ENCODE results near the gene NKD1. TPM values are rescaled to one million over a fixed set of nuclear protein-coding genes. Genes with fewer than 3 reads are reported as not detected.

Gene NKD1
- total and polyA plus RNA-seq, 4 donors: 2.3 to 14.1 (median 8.0) TPM

DNA sequence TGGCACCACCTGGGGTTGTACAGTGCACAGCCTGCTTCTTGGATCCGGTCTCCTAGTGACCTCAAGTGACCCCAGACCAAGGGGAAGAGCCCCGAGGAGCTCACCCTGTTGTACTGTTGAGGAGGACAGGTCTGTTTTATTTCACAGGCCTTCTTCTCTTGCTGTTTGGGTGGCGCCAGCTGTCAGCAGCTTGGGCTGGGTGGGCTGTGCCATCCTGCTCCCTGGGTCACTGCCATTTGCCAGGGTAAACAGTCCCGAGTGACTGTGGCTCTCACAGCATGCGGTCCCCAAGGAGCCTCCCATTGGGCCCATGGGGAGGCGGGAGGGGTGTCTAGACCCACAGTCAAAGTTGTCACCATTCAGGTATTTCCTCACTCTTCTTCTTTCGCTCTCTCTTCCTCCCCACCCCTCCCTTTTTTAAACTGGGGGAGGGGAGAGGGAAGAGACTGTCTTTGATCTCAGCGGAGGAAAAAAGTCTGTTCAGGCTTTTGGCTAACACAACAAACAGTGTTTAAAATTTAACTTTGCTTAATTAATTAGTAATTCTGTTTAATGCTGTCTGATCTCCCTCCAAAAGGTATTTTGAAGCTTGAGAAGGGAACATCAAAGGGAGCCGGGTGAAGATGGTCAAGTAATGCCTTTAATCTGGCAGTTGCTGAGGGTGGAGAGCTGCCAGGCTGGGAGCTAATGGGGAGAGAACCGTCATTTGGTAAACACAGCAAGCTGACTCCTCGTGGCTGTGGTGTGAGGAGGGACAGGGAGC is 68.9 kb downstream of the NKD1 start:
- H3K4me1 ChIP-seq (ENCODE audit: control insufficient read depth in 5 of 5, insufficient read depth in 5 of 5, low read length in 5 of 5): peaks cover 0 to 69% (median 47%) of the 10 kb centered on the region in 5 donors
- H3K27ac ChIP-seq (ENCODE audit: low read depth in 1 of 2, low read length in 1 of 2): no peak overlapping the region
- DNase-seq (peak; percentile 91 to 97 (median 97)), ATAC-seq (ENCODE audit: insufficient read depth, low FRiP score) (no peak)
- H3K36me3 ChIP-seq (ENCODE audit: control insufficient read depth in 4 of 4, insufficient read depth in 4 of 4, low read length in 4 of 4): peaks cover 0 to 35% (median 11%) of the 10 kb centered on the region in 4 donors
- 61 to 73% methylated on average over 11 of the region's 11 CpGs for WGBS, 2 donors
- no peak overlapping the region for H3K4me3 ChIP-seq
- H3K27me3 ChIP-seq (ENCODE audit: control insufficient read depth in 3 of 3, insufficient read depth in 3 of 3, low read length in 2 of 3): no peaks in the 10 kb centered on the region
- no peaks in the 10 kb centered on the region for H3K9me3 ChIP-seq (ENCODE audit: control insufficient read depth in 4 of 4, insufficient read depth in 3 of 4, low read length in 3 of 4)
- TF ChIP-seq, protein P1, sequence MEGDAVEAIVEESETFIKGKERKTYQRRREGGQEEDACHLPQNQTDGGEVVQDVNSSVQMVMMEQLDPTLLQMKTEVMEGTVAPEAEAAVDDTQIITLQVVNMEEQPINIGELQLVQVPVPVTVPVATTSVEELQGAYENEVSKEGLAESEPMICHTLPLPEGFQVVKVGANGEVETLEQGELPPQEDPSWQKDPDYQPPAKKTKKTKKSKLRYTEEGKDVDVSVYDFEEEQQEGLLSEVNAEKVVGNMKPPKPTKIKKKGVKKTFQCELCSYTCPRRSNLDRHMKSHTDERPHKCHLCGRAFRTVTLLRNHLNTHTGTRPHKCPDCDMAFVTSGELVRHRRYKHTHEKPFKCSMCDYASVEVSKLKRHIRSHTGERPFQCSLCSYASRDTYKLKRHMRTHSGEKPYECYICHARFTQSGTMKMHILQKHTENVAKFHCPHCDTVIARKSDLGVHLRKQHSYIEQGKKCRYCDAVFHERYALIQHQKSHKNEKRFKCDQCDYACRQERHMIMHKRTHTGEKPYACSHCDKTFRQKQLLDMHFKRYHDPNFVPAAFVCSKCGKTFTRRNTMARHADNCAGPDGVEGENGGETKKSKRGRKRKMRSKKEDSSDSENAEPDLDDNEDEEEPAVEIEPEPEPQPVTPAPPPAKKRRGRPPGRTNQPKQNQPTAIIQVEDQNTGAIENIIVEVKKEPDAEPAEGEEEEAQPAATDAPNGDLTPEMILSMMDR (IDR thresholded peaks at IDR 0.05; ENCODE audit: control extremely low read depth, extremely low read depth): no peak
- H3K9ac ChIP-seq (ENCODE audit: insufficient read depth in 1 of 2, low read length in 2 of 2): no peak overlapping the region

- Histone ChIP-seq H3K36me3 (ENCODE audit: control insufficient read depth in 4 of 4, insufficient read depth in 4 of 4, low read length in 4 of 4) (peaks cover 0 to 36% (median 11%) of the 10 kb centered on the region in 4 donors), H3K4me1 (ENCODE audit: control insufficient read depth in 5 of 5, insufficient read depth in 5 of 5, low read length in 5 of 5) (peaks cover 0 to 63% (median 40%) of the 10 kb centered on the region in 5 donors), H3K9me3 (ENCODE audit: control insufficient read depth in 4 of 4, insufficient read depth in 3 of 4, low read length in 3 of 4) (no peaks in the 10 kb centered on the region), H3K27ac (ENCODE audit: low read depth in 1 of 2, low read length in 1 of 2) (no peak overlapping the region), H3K4me3 (no peak overlapping the region), H3K27me3 (ENCODE audit: control insufficient read depth in 3 of 3, insufficient read depth in 3 of 3, low read length in 2 of 3) (no peaks in the 10 kb centered on the region), H3K9ac (ENCODE audit: insufficient read depth in 1 of 2, low read length in 2 of 2) (no peak overlapping the region)
- DNase-seq (no peak), ATAC-seq (ENCODE audit: insufficient read depth, low FRiP score) (no peak)
- TF ChIP-seq, protein P1 (IDR thresholded peaks at IDR 0.05; ENCODE audit: control extremely low read depth, extremely low read depth): no peak
- 89 to 91% methylated on average over 2 of the region's 2 CpGs for WGBS, 2 donors
Observed at GRCh38 chr16:50617646-50618184, 69.5 kb downstream of the NKD1 start.

DNA sequence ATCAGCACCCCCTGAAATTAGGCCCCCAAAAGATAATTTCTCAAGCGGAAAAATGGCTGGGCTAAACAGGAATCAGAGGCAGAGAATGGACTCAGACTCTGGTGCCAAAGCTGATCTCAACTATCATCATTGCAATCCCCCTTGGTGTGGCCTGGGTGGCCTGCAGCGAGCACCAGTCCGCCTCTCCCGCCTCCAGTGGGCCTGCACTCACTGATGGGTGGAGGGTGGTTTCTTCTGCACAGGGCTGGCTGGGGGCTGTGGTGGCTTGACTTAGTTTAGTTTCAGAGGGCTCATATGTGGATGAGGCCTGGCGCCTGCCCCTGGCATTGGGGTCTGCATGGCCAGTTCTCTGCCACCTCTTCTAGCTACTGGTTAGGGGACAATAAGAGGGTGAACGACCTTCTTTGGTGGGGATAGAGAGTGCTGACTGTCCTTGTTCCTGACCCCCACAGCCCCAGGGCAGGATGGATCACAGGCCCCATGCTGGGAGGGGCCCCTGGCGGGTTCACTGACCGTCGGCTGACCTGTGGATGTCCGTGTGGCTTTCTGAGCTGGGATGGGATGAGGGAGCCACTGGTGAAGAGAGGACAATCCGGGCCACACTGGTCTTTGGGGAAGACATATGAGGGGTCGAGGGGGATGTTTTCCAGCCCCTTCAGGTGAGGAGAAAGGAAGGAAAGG is 70.2 kb downstream of the NKD1 start:
- WGBS, 2 donors: 89 to 95% methylated on average over 12 of the region's 12 CpGs
- H3K4me3 ChIP-seq: no peak overlapping the region
- H3K36me3 ChIP-seq (ENCODE audit: control insufficient read depth in 4 of 4, insufficient read depth in 4 of 4, low read length in 4 of 4): peaks cover 0 to 36% (median 11%) of the 10 kb centered on the region in 4 donors
- no peaks in the 10 kb centered on the region for H3K9me3 ChIP-seq (ENCODE audit: control insufficient read depth in 4 of 4, insufficient read depth in 3 of 4, low read length in 3 of 4)
- DNase-seq: no peak
- H3K27me3 ChIP-seq (ENCODE audit: control insufficient read depth in 3 of 3, insufficient read depth in 3 of 3, low read length in 2 of 3): no peaks in the 10 kb centered on the region
- H3K27ac ChIP-seq (ENCODE audit: low read depth in 1 of 2, low read length in 1 of 2): no peak overlapping the region
- no peak overlapping the region for H3K9ac ChIP-seq (ENCODE audit: insufficient read depth in 1 of 2, low read length in 2 of 2)
- peaks cover 0 to 56% (median 34%) of the 10 kb centered on the region in 5 donors for H3K4me1 ChIP-seq (ENCODE audit: control insufficient read depth in 5 of 5, insufficient read depth in 5 of 5, low read length in 5 of 5)
- no peak for ATAC-seq (ENCODE audit: insufficient read depth, low FRiP score)
- TF ChIP-seq, protein P1 (IDR thresholded peaks at IDR 0.05; ENCODE audit: control extremely low read depth, extremely low read depth): no peak

Measured in lung (tissue), 12 donors.